ENCODE data around the gene IER3.

The IER3 gene

GRCh38 chr6:30743099-30744053, 971 bp downstream of the IER3 start:
- H3K36me3 Mint-ChIP-seq, result peaks cover 9% of the 10 kb centered on the region
- H3K27me3 Mint-ChIP-seq, result no peaks in the 10 kb centered on the region
- peak overlapping the region; percentile 98 for H3K27ac Mint-ChIP-seq
- no peaks in the 10 kb centered on the region for H3K9me3 Mint-ChIP-seq (ENCODE audit: low read depth)
- peak overlapping the region; percentile 98 for H3K4me3 Mint-ChIP-seq
- peaks cover 66% of the 10 kb centered on the region for H3K4me1 Mint-ChIP-seq (ENCODE audit: low read depth)

GRCh38 chr6:30742316-30743098, 1.8 kb downstream of the IER3 start, which contains the start of gene FLOT1:
TSS of gene FLOT1 (minus strand) at chr6:30742687. CDS start at chr6:30742189, 498 bp downstream.
- H3K9me3 Mint-ChIP-seq (ENCODE audit: low read depth), result no peaks in the 10 kb centered on the region
- peak within 1 kb of the TSS; percentile 98 for H3K27ac Mint-ChIP-seq
- no peaks in the 10 kb centered on the region for H3K27me3 Mint-ChIP-seq
- H3K4me3 Mint-ChIP-seq, result peak within 1 kb of the TSS; percentile 98
- H3K4me1 Mint-ChIP-seq (ENCODE audit: low read depth), result peaks cover 66% of the 10 kb centered on the region
- H3K36me3 Mint-ChIP-seq, result peaks cover 12% of the 10 kb centered on the region

GRCh38 chr6:30741789-30742315, 2.5 kb downstream of the IER3 start:
- Mint-ChIP-seq H3K27ac (peak overlapping the region; percentile 89), H3K36me3 (peaks cover 16% of the 10 kb centered on the region), H3K9me3 (ENCODE audit: low read depth) (no peaks in the 10 kb centered on the region), H3K4me1 (ENCODE audit: low read depth) (peaks cover 67% of the 10 kb centered on the region), H3K4me3 (peak overlapping the region; percentile 93), H3K27me3 (no peaks in the 10 kb centered on the region)

DNA sequence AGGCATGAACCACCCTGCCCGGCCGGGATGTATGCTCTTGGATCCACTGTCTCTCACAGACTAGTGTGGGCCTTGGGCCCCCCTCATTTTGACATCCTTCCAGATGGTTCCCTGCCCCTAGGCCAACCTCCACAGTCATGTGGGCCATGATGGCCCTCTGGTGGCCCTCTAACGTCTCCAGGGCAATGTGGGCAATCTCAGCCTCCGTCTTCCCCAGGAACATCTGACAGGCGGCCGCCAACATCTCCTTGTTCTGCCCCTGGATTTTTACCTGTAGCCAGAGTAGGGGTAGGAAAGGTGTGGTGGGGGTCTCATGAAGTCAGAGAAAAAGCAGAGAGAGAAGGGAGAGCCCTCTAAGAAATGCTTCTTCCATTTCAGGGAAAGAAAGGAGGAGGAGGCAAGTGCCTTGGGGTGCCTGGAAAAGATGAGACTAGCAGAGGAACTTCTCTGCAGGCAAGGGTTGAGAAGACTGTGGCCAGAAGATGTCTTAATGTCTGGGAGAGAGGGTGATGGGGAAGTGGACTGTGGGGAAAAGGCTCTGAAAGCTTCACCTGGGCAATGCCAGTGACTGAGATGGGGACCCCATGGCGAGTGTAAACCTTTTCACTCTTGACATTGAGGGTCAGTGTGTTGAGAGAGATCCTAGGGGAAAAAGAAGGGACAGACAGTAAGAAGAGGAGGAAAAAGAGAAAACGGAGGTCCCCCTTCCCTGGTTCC, 3.1 kb downstream of the IER3 start:
- Mint-ChIP-seq H3K4me1 (ENCODE audit: low read depth) (peaks cover 70% of the 10 kb centered on the region), H3K4me3 (peak overlapping the region; percentile 93), H3K27me3 (no peaks in the 10 kb centered on the region), H3K27ac (peak overlapping the region; percentile 89), H3K36me3 (peaks cover 19% of the 10 kb centered on the region), H3K9me3 (ENCODE audit: low read depth) (no peaks in the 10 kb centered on the region)

DNA sequence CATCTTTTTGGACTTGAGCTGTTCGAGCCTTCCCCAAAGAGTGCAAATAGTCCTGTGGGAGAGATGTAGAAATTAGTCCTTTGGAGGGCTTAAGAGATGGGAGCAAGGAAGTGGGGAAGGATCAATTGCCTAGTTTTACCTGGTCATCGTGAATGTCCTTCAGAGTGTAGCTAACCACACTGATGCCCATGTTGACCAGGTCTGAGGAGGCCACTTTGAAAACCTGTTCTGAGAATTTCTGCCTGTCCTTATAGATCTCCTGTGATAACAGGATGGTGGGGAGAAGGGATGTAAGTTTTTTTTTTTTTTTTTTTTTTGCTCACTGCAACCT, 3.8 kb downstream of the IER3 start:
- peak overlapping the region; percentile 93 for H3K4me3 Mint-ChIP-seq
- H3K9me3 Mint-ChIP-seq (ENCODE audit: low read depth), result no peaks in the 10 kb centered on the region
- peaks cover 73% of the 10 kb centered on the region for H3K4me1 Mint-ChIP-seq (ENCODE audit: low read depth)
- peak overlapping the region; percentile 89 for H3K27ac Mint-ChIP-seq
- no peaks in the 10 kb centered on the region for H3K27me3 Mint-ChIP-seq
- peaks cover 21% of the 10 kb centered on the region for H3K36me3 Mint-ChIP-seq

DNA sequence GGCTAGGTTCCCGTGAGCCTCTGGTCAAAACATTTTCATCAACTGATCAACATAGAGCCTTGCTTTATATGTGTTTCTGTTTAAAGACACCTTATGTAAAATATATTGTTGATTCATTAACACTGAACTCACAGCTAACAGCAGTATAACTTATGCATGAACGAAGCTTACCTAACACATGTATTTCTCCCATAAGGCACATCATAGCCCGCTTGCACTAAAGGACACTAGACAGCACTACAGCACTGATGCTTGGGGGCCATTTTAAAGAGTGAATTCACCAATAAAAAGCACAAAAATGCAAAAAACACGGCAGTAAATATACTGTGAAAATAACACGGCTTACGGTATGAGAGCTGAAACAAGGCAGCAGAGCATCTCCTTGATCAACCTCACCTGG, 5.8 kb downstream of the IER3 start:
- Mint-ChIP-seq H3K36me3 (peaks cover 21% of the 10 kb centered on the region), H3K4me3 (peak overlapping the region; percentile 63), H3K9me3 (ENCODE audit: low read depth) (no peaks in the 10 kb centered on the region), H3K4me1 (ENCODE audit: low read depth) (peaks cover 73% of the 10 kb centered on the region), H3K27me3 (no peaks in the 10 kb centered on the region), H3K27ac (no peak overlapping the region)

DNA sequence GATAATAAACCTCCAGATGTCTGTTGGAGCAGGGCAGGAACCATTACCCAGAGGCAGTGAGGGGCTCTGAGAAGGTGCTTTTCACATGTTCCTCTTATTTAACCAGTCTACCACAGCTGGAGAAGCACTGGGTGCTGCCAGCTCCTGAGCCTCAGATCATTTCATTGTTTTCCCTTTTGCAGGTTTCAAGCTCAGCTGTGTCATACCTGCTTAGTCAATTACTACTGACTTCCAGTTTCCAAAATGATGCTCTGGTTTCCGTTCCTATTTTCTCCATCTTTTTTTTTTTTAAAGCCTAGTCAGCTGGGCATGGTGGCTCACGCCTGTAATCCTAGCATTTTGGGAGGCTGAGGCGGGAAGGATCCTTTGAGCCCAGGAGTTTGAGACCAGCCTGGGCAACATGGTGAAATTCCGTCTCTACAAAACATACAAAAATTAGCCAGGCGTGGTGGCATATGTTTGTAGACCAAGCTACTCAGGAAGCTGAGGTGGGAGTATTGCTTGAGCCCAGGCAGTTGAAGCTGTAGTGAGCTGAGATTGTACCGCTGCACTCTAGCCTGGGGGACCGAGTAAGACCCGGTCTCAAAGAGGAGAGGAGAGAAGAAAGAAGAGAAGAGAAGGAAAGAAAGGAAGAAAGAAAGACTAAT, 8.6 kb downstream of the IER3 start:
- Mint-ChIP-seq H3K9me3 (ENCODE audit: low read depth) (no peaks in the 10 kb centered on the region), H3K27me3 (no peaks in the 10 kb centered on the region), H3K36me3 (peaks cover 17% of the 10 kb centered on the region), H3K4me3 (peak overlapping the region; percentile 83), H3K27ac (peak overlapping the region; percentile 97), H3K4me1 (ENCODE audit: low read depth) (peaks cover 71% of the 10 kb centered on the region)

GRCh38 chr6:30732237-30732943, 12.0 kb downstream of the IER3 start:
- Mint-ChIP-seq H3K27ac (peak overlapping the region; percentile 50), H3K9me3 (ENCODE audit: low read depth) (no peaks in the 10 kb centered on the region), H3K4me3 (no peak overlapping the region), H3K4me1 (ENCODE audit: low read depth) (peaks cover 53% of the 10 kb centered on the region), H3K36me3 (peaks cover 12% of the 10 kb centered on the region), H3K27me3 (no peaks in the 10 kb centered on the region)

DNA sequence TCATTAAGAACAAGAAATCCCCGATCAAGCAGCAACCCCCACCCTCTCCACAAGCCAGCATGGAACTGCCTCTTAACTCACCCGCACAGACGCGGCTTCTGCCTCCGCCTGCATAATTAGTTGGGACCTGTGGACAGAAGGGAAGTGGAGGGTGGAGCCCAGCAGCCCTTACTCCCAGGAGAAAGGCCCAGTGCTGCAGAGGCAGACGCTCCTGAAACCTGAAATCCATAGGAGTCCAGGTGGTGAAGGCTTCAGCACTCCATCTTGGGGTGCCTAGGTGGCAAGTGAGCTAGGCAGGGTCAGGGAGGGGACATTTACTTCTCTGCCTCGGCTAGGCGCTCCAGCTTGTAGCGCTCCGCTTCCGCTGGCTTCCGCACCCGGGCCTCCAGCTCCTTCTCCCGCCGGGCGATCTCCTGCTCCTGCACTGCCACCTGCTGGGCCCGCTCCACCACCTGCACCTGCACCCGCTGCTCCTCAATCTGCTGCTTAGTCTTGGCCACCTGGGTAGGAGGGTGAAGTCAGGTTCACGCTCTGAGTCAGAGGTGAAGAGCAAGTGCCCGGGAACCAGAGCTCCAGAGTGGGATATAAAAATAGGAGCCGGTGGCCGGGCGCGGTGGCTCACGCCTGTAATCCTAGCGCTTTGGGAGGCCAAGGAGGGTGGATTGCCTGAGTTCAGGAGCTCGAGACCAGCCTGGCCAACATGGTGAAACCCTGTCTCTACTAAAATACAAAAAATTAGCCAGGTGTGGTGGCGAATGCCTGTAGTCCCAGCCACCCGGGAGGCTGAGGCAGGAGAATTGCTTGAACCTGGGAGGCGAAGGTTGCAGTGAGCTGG, 13.5 kb downstream of the IER3 start:
- H3K4me1 Mint-ChIP-seq (ENCODE audit: low read depth), result peaks cover 42% of the 10 kb centered on the region
- H3K9me3 Mint-ChIP-seq (ENCODE audit: low read depth), result no peaks in the 10 kb centered on the region
- H3K27ac Mint-ChIP-seq, result peak overlapping the region; percentile 46
- peak overlapping the region; percentile 56 for H3K4me3 Mint-ChIP-seq
- no peaks in the 10 kb centered on the region for H3K27me3 Mint-ChIP-seq
- peaks cover 5% of the 10 kb centered on the region for H3K36me3 Mint-ChIP-seq

DNA sequence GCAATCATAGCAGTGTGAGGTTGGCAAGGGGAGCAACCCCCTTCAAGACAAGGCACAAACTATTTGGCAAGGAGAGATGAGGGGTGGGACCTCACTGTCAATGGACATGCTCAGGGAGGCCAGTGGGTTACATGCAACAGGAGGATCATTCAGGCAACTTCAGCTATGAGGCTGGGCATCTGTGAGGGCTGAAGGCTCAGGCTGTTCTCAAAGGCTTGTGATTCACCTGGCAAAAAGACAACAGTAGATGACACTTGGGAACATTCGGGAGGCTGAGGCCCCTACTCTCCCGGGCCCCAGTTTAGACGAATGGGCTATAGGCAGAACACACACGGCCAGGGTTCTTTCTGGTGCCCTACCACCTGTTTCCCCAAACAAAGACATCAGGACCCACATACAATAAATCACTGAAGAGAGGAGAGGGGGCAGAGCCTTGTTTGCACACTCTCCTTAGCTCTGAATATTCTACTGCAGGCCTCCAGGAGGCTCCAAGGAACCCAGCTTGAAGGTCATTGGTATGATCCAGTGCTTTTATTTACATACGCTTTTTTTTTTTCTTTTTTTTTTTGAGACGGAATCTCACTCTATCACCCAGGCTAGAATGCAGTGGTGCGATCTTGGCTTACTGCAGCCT, 16.3 kb downstream of the IER3 start:
- peaks cover 51% of the 10 kb centered on the region for H3K4me1 Mint-ChIP-seq (ENCODE audit: low read depth)
- H3K4me3 Mint-ChIP-seq, result no peak overlapping the region
- H3K36me3 Mint-ChIP-seq, result peaks cover 5% of the 10 kb centered on the region
- no peaks in the 10 kb centered on the region for H3K9me3 Mint-ChIP-seq (ENCODE audit: low read depth)
- peak overlapping the region; percentile 78 for H3K27ac Mint-ChIP-seq
- no peaks in the 10 kb centered on the region for H3K27me3 Mint-ChIP-seq

GRCh38 chr6:30726506-30727413, 17.6 kb downstream of the IER3 start:
- peaks cover 10% of the 10 kb centered on the region for H3K36me3 Mint-ChIP-seq
- H3K9me3 Mint-ChIP-seq (ENCODE audit: low read depth), result no peaks in the 10 kb centered on the region
- H3K27me3 Mint-ChIP-seq, result no peaks in the 10 kb centered on the region
- H3K4me3 Mint-ChIP-seq, result no peak overlapping the region
- H3K4me1 Mint-ChIP-seq (ENCODE audit: low read depth), result peaks cover 51% of the 10 kb centered on the region
- H3K27ac Mint-ChIP-seq, result peak overlapping the region; percentile 78
